Ishikawa (cell line): ENCODE results near the gene USP9Y.

Experiments used
- CEBPB ChIP-seq: IDR thresholded peaks from 2 replicates; pipeline ENCODE4 v1.6.1; 2012
- CREB1 ChIP-seq: IDR thresholded peaks from 2 replicates; pipeline ENCODE4 v1.6.1; 2012; ENCODE audit warnings: low read depth
- EGR1 ChIP-seq: IDR thresholded peaks from 2 replicates; pipeline ENCODE4 v1.6.1; 2012
- EP300 ChIP-seq: IDR thresholded peaks from 2 replicates; pipeline ENCODE4 v1.6.1; 2012; ENCODE audit warnings: borderline replicate concordance
- FOXM1 ChIP-seq: IDR thresholded peaks from 2 replicates; pipeline ENCODE4 v1.6.1; 2012; ENCODE audit warnings: low read depth, borderline replicate concordance
- NFIC ChIP-seq: IDR thresholded peaks from 2 replicates; pipeline ENCODE4 v1.6.1; 2012
- RAD21 ChIP-seq: IDR thresholded peaks from 2 replicates; pipeline ENCODE4 v1.6.1; 2012; ENCODE audit warnings: low read depth
- TAF1 ChIP-seq: IDR thresholded peaks from 2 replicates; pipeline ENCODE4 v1.6.1; 2012; ENCODE audit warnings: low read depth, mild to moderate bottlenecking
- TCF12 ChIP-seq: IDR thresholded peaks from 2 replicates; pipeline ENCODE4 v1.6.1; 2012; ENCODE audit warnings: low read depth
- TEAD4 ChIP-seq: IDR thresholded peaks from 2 replicates; pipeline ENCODE4 v1.6.1; 2012
- YY1 ChIP-seq: IDR thresholded peaks from 2 replicates; pipeline ENCODE4 v1.6.1; 2012; ENCODE audit warnings: low read depth
- ZBTB7A ChIP-seq: IDR thresholded peaks from 2 replicates; pipeline ENCODE4 v1.6.1; 2012; ENCODE audit warnings: low read depth
- TF ChIP-seq, protein P1 (sequence below): IDR thresholded peaks from 2 replicates; pipeline ENCODE4 v1.6.1; 2012
- TF ChIP-seq, protein P2 (sequence below): IDR thresholded peaks from 2 replicates; pipeline ENCODE4 v1.6.1; 2012
- TF ChIP-seq, protein P3 (sequence below): IDR thresholded peaks from 2 replicates; pipeline ENCODE4 v1.6.1; 2012; ENCODE audit warnings: low read depth, mild to moderate bottlenecking

USP9Y gene

DNA sequence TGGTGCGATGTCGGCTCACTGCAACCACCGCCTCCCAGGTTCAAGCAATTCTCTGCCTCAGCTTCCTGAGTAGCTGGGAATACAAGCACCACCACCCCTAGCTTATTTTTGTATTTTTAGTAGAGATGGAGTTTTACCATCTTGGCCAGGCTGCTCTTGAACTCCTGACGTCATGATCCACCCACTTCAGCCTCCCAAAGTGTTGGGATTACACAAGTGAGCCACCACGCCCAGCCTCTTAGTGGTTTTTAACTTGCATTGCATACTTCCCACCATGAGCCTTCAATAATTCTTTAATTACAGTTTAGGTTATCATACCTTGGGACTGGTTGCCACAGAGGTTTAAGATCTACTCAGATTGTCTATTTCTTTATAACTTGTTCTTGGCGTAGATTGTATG, 14.3 kb downstream of the USP9Y start:
- no peak for TF ChIP-seq CEBPB
- TF ChIP-seq EP300, result no peak
- no peak for TF ChIP-seq CREB1
- TF ChIP-seq, protein P1, sequence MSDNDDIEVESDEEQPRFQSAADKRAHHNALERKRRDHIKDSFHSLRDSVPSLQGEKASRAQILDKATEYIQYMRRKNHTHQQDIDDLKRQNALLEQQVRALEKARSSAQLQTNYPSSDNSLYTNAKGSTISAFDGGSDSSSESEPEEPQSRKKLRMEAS, result no peak
- TF ChIP-seq, protein P2, sequence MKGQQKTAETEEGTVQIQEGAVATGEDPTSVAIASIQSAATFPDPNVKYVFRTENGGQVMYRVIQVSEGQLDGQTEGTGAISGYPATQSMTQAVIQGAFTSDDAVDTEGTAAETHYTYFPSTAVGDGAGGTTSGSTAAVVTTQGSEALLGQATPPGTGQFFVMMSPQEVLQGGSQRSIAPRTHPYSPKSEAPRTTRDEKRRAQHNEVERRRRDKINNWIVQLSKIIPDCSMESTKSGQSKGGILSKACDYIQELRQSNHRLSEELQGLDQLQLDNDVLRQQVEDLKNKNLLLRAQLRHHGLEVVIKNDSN, result no peak
- TF ChIP-seq FOXM1, result no peak
- no peak for TF ChIP-seq TAF1
- TF ChIP-seq TCF12, result no peak
- TF ChIP-seq TEAD4, result no peak
- TF ChIP-seq, protein P3, sequence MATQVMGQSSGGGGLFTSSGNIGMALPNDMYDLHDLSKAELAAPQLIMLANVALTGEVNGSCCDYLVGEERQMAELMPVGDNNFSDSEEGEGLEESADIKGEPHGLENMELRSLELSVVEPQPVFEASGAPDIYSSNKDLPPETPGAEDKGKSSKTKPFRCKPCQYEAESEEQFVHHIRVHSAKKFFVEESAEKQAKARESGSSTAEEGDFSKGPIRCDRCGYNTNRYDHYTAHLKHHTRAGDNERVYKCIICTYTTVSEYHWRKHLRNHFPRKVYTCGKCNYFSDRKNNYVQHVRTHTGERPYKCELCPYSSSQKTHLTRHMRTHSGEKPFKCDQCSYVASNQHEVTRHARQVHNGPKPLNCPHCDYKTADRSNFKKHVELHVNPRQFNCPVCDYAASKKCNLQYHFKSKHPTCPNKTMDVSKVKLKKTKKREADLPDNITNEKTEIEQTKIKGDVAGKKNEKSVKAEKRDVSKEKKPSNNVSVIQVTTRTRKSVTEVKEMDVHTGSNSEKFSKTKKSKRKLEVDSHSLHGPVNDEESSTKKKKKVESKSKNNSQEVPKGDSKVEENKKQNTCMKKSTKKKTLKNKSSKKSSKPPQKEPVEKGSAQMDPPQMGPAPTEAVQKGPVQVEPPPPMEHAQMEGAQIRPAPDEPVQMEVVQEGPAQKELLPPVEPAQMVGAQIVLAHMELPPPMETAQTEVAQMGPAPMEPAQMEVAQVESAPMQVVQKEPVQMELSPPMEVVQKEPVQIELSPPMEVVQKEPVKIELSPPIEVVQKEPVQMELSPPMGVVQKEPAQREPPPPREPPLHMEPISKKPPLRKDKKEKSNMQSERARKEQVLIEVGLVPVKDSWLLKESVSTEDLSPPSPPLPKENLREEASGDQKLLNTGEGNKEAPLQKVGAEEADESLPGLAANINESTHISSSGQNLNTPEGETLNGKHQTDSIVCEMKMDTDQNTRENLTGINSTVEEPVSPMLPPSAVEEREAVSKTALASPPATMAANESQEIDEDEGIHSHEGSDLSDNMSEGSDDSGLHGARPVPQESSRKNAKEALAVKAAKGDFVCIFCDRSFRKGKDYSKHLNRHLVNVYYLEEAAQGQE, result no peak
- TF ChIP-seq ZBTB7A, result no peak
- TF ChIP-seq NFIC, result no peak
- TF ChIP-seq RAD21, result no peak
- TF ChIP-seq EGR1, result no peak
- TF ChIP-seq YY1, result no peak

DNA sequence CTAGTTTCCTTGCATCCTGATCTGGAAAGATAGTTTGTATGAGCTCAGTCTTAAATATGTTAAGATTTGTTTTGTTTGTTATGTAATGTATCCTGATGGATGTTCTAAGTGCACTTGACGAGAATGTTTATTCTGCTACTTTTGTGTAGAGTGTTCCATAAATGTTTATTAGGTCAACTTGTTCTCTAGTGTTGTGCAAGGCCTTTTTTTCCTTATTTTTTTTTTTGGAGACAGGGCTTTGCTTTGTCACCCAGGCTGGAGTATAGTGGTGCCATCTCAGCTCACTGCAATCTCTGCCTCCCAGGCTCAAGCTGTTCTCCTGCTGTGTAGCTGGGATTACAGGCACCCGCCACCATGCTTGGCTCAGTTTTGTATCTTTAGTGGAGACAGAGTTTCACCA, 28.7 kb downstream of the USP9Y start:
- TF ChIP-seq, protein P3, result no peak
- TF ChIP-seq, protein P1, result no peak
- TF ChIP-seq YY1 (no peak), CEBPB (no peak), TAF1 (no peak), FOXM1 (no peak), CREB1 (no peak), TEAD4 (no peak), RAD21 (no peak), EP300 (no peak), EGR1 (no peak), ZBTB7A (no peak), TCF12 (no peak), NFIC (no peak)
- TF ChIP-seq, protein P2, result no peak

DNA sequence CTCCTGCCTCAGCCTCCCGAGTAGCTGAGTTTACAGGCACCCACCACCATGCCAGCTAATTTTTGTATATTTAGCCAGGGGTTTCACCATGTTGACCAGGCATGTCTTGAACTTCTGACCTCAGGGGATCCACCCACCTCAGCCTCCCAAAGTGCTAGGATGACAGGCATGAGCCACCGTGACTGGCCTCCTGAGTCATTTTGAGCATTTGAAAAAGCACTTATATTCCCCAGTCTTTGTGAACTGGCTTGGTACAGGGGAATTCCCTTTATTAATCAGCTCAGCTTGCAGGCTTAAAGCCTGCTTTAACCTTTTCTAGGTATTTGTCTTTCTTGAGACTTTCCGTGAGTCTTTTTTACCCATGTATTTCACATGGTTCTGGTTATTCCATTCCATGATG, 32.6 kb downstream of the USP9Y start:
- no peak for TF ChIP-seq YY1
- TF ChIP-seq, protein P1, result no peak
- TF ChIP-seq EGR1, result no peak
- no peak for TF ChIP-seq CEBPB
- TF ChIP-seq FOXM1, result no peak
- TF ChIP-seq ZBTB7A, result no peak

DNA sequence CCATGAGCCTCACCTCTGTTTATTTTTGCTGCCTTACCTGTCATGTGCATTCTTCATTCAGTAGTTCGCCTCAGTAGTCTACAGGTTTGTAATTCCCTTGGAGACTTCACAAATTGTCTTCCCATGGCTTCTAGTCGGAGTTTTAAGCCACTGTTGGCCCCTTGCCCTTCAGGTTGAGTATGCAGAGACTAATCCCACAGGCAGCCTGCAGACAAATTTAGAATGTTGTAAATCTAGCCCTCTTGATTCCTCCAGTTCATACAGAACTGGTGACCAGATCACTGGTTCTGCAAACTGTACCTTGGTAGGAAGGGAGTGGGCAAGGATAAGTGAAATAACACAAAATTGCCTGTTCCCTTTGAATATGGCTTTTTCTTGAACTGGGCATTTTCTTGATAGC, 33.0 kb downstream of the USP9Y start:
- no peak for TF ChIP-seq RAD21
- no peak for TF ChIP-seq CREB1
- no peak for TF ChIP-seq FOXM1
- no peak for TF ChIP-seq ZBTB7A
- no peak for TF ChIP-seq TCF12
- no peak for TF ChIP-seq EP300
- TF ChIP-seq CEBPB, result no peak
- no peak for TF ChIP-seq NFIC
- TF ChIP-seq TAF1, result no peak
- TF ChIP-seq YY1, result no peak
- TF ChIP-seq, protein P1, result no peak
- TF ChIP-seq TEAD4, result no peak
- TF ChIP-seq, protein P3, result no peak
- TF ChIP-seq, protein P2, result no peak
- no peak for TF ChIP-seq EGR1
